H9 (cell line): ENCODE results near the gene KRTAP9-6. TPM values are rescaled to one million over a fixed set of nuclear protein-coding genes. Genes with fewer than 3 reads are reported as not detected.

Source experiments
- DNase-seq: peaks from one replicate; pipeline ENCODE4 v3.0.0-alpha.2; 2017
- H2AFZ ChIP-seq: one replicate; pipeline ENCODE4 v1.6.1; 2013; ENCODE audit warnings: mild to moderate bottlenecking, low read length, control low read depth, moderate library complexity
- H2AK5ac ChIP-seq: 2 replicates; pipeline ENCODE4 v1.6.1; 2013; ENCODE audit warnings: low read length, control low read depth, mixed read lengths; ENCODE audit not compliant: insufficient read length
- H2BK120ac ChIP-seq: one replicate; pipeline ENCODE4 v1.6.1; 2013; ENCODE audit warnings: low read depth, mild to moderate bottlenecking, low read length, control low read depth, inconsistent platforms; ENCODE audit not compliant: poor library complexity, severe bottlenecking
- H2BK12ac ChIP-seq: 2 replicates; pipeline ENCODE4 v1.6.1; 2013; ENCODE audit warnings: low read length, control low read depth, mixed read lengths, low read depth; ENCODE audit not compliant: insufficient read length
- H2BK15ac ChIP-seq: 2 replicates; pipeline ENCODE4 v1.6.1; 2013; ENCODE audit warnings: low read depth, low read length, control low read depth
- H2BK20ac ChIP-seq: one replicate; pipeline ENCODE4 v1.6.1; 2013; ENCODE audit warnings: low read depth, mild to moderate bottlenecking, low read length, control low read depth, inconsistent platforms; ENCODE audit not compliant: poor library complexity, severe bottlenecking
- H2BK5ac ChIP-seq: 2 replicates; pipeline ENCODE4 v1.6.1; 2013; ENCODE audit warnings: low read length, control low read depth, mixed read lengths; ENCODE audit not compliant: insufficient read length
- H3K14ac ChIP-seq: 2 replicates; pipeline ENCODE4 v1.6.1; 2013; ENCODE audit warnings: low read length, control low read depth; ENCODE audit not compliant: insufficient read depth
- H3K18ac ChIP-seq: 2 replicates; pipeline ENCODE4 v1.6.1; 2013; ENCODE audit warnings: low read depth, mild to moderate bottlenecking, mixed read lengths, low read length, control low read depth; ENCODE audit not compliant: insufficient read length
- H3K23ac ChIP-seq: 2 replicates; pipeline ENCODE4 v1.6.1; 2013; ENCODE audit warnings: low read length, control low read depth, mixed read lengths, low read depth; ENCODE audit not compliant: insufficient read length
- H3K23me2 ChIP-seq: 2 replicates; pipeline ENCODE4 v1.6.1; 2013; ENCODE audit warnings: low read depth, mild to moderate bottlenecking, mixed read lengths, low read length, control low read depth; ENCODE audit not compliant: insufficient read length, poor library complexity, severe bottlenecking
- H3K27ac ChIP-seq: 2 replicates; pipeline ENCODE4 v1.5.1; 2013; ENCODE audit warnings: low read length, control low read depth, mixed read lengths, low read depth; ENCODE audit not compliant: insufficient read length
- H3K27me3 ChIP-seq: 2 replicates; pipeline ENCODE4 v1.6.1; 2013; ENCODE audit warnings: low read length, control low read depth, inconsistent platforms; ENCODE audit not compliant: insufficient read depth
- H3K4ac ChIP-seq: 2 replicates; pipeline ENCODE4 v1.6.1; 2013; ENCODE audit warnings: low read depth, mild to moderate bottlenecking, control low read depth, inconsistent platforms, low read length, moderate library complexity
- H3K4me1 ChIP-seq: 2 replicates; pipeline ENCODE4 v1.6.1; 2013; ENCODE audit warnings: low read length, control low read depth, inconsistent platforms; ENCODE audit not compliant: insufficient read depth
- H3K4me2 ChIP-seq: 2 replicates; pipeline ENCODE4 v1.6.1; 2013; ENCODE audit warnings: low read length, control low read depth, mixed read lengths; ENCODE audit not compliant: insufficient read length, insufficient read depth
- H3K56ac ChIP-seq: 2 replicates; pipeline ENCODE4 v1.6.1; 2013; ENCODE audit warnings: low read depth, mild to moderate bottlenecking, mixed read lengths, low read length, control low read depth; ENCODE audit not compliant: insufficient read length
- H3K79me1 ChIP-seq: 2 replicates; pipeline ENCODE4 v1.6.1; 2013; ENCODE audit warnings: low read depth, mild to moderate bottlenecking, moderate library complexity, low read length, control low read depth, inconsistent platforms; ENCODE audit not compliant: insufficient read depth, poor library complexity, severe bottlenecking
- H3K79me2 ChIP-seq: 2 replicates; pipeline ENCODE4 v1.6.1; 2013; ENCODE audit warnings: low read length, control low read depth, inconsistent platforms; ENCODE audit not compliant: insufficient read depth
- H3K9ac ChIP-seq: 2 replicates; pipeline ENCODE4 v1.6.1; 2013; ENCODE audit warnings: low read length, control low read depth, mixed read lengths; ENCODE audit not compliant: insufficient read length; ENCODE audit errors: extremely low read depth
- H3K9me3 ChIP-seq: one replicate; pipeline ENCODE4 v1.6.1; 2013; ENCODE audit warnings: low read depth, low read length, inconsistent platforms; ENCODE audit not compliant: control insufficient read depth
- H3T11ph ChIP-seq: one replicate; pipeline ENCODE4 v1.6.1; 2013; ENCODE audit warnings: mild to moderate bottlenecking, low read length, control low read depth, inconsistent platforms
- H4K20me1 ChIP-seq: one replicate; pipeline ENCODE4 v1.6.1; 2013; ENCODE audit not compliant: control insufficient read depth, insufficient read length, insufficient read depth
- H4K5ac ChIP-seq: 2 replicates; pipeline ENCODE4 v1.6.1; 2013; ENCODE audit warnings: low read depth, mild to moderate bottlenecking, mixed read lengths, low read length, control low read depth; ENCODE audit not compliant: insufficient read length
- H4K8ac ChIP-seq: replicated peaks from 2 replicates; pipeline ENCODE4 v1.6.1; 2013; ENCODE audit warnings: low read length, control low read depth, mixed read lengths, low read depth; ENCODE audit not compliant: insufficient read length
- H4K91ac ChIP-seq: 2 replicates; pipeline ENCODE4 v1.6.1; 2013; ENCODE audit warnings: low read depth, mild to moderate bottlenecking, moderate library complexity, mixed read lengths, low read length, control low read depth; ENCODE audit not compliant: insufficient read length
- H3K27ac Mint-ChIP-seq, 3 experiments: 2 replicates in 2 of 3; 3 replicates in 1 of 3; pipeline ENCODE4 v1.8.0; 2020 to 2021; ENCODE audit warnings: mixed read lengths in 3 of 3, mild to moderate bottlenecking in 1 of 3, moderate library complexity in 1 of 3
- H3K27me3 Mint-ChIP-seq: 2 replicates; pipeline ENCODE4 v1.8.0; 2021; ENCODE audit warnings: low read depth, mild to moderate bottlenecking, moderate library complexity, mixed read lengths
- H3K36me3 Mint-ChIP-seq, 3 experiments: 2 replicates in 2 of 3; 3 replicates in 1 of 3; pipeline ENCODE4 v1.8.0; 2020 to 2021; ENCODE audit warnings: low read depth in 3 of 3, mixed read lengths in 3 of 3; ENCODE audit not compliant: insufficient read depth in 1 of 3
- H3K4me1 Mint-ChIP-seq, 2 experiments: 2 replicates each; pipeline ENCODE4 v1.8.0; 2020; ENCODE audit warnings: mixed read lengths in 2 of 2
- H3K4me3 Mint-ChIP-seq, 2 experiments: 2 replicates in 1 of 2; 3 replicates in 1 of 2; pipeline ENCODE4 v1.8.0; 2020 to 2021; ENCODE audit warnings: mild to moderate bottlenecking in 2 of 2, mixed read lengths in 2 of 2, moderate library complexity in 1 of 2
- H3K9me3 Mint-ChIP-seq, 2 experiments: 2 replicates in 1 of 2; 3 replicates in 1 of 2; pipeline ENCODE4 v1.8.0; 2020; ENCODE audit warnings: mild to moderate bottlenecking in 2 of 2, mixed read lengths in 2 of 2, moderate library complexity in 1 of 2
- CTCF ChIP-seq: fragments of 200-600 bp; sonication (generic); conservative IDR thresholded peaks from 3 replicates; pipeline ENCODE4 v1.8.0; 2021; ENCODE audit warnings: antibody characterized with exemption, mild to moderate bottlenecking
- WGBS: extraction: QIAGEN DNeasy Blood & Tissue Kit; methylation state at CpG from one replicate; pipeline ENCODE4 v1.1.7; 2013; ENCODE audit warnings: missing lambda C conversion rate, low lambda C conversion rate, mixed read lengths; ENCODE audit not compliant: insufficient read length; ENCODE audit errors: extremely low coverage; 5-methylcytosine and 5-hydroxymethylcytosine counted together
- total RNA-seq: library from RNA; stranded (reverse); gene quantifications from 2 replicates; pipeline ENCODE4 v1.2.1, GENCODE V29; 2021

Gene KRTAP9-6
- total RNA-seq, 1 experiment from 2014 or later, result not detected

GRCh38 chr17:41278176-41278955, 13.2 kb downstream of the KRTAP9-6 start:
- Histone ChIP-seq H2BK120ac (no peak overlapping the region), H3K4me2 (no peak overlapping the region), H4K91ac (no peak overlapping the region), H3K79me1 (no peaks in the 10 kb centered on the region), H2BK15ac (no peak overlapping the region), H3T11ph (no peak overlapping the region), H3K18ac (no peak overlapping the region), H4K20me1 (no peaks in the 10 kb centered on the region), H2AK5ac (no peak overlapping the region), H2AFZ (no peak overlapping the region), H3K56ac (no peak overlapping the region), H3K23ac (no peak overlapping the region), H3K9me3 (no peaks in the 10 kb centered on the region), H3K27me3 (no peaks in the 10 kb centered on the region), H3K14ac (no peak overlapping the region), H3K4ac (no peak overlapping the region), H2BK12ac (no peak overlapping the region), H2BK5ac (no peak overlapping the region), H4K5ac (no peak overlapping the region), H3K27ac (no peak overlapping the region), H3K79me2 (no peaks in the 10 kb centered on the region), H4K8ac (no peak overlapping the region), H2BK20ac (no peak overlapping the region), H3K9ac (no peak overlapping the region), H3K4me1 (peaks cover 1% of the 10 kb centered on the region; the same call in 1 of the 2 replicates), H3K23me2 (no peaks in the 10 kb centered on the region)
- no peak overlapping the region for H3K27ac Mint-ChIP-seq
- TF ChIP-seq CTCF, result no peak
- H3K9me3 Mint-ChIP-seq, result no peaks in the 10 kb centered on the region
- H3K36me3 Mint-ChIP-seq, result no peaks in the 10 kb centered on the region
- no CpG with 5 or more reads among the region's 3 CpGs for WGBS
- H3K4me3 Mint-ChIP-seq, result no peak overlapping the region
- no peak for DNase-seq
- H3K27me3 Mint-ChIP-seq, result peaks cover 2% of the 10 kb centered on the region; the same call in 1 of the 2 replicates
- H3K4me1 Mint-ChIP-seq, result peaks cover 0 to 2% of the 10 kb centered on the region in 2 experiments; a peak in 1 of 4 replicates
